Heart right ventricle (tissue), 16 donors: ENCODE data around the gene WDR26. TPM values are rescaled to one million over a fixed set of nuclear protein-coding genes. Genes with fewer than 3 reads are reported as not detected.

Experiments
- ATAC-seq, 8 donors: fragments of 200-7000 bp; cut with Tn5 transposase; one replicate each; pipeline ENCODE4 v1.9.1; 2020; ENCODE audit warnings: mild to moderate bottlenecking in 8 of 8, moderate library complexity in 8 of 8, moderate number of reproducible peaks in 1 of 8
- DNase-seq, 2 donors: peaks; one replicate each; pipeline ENCODE4 v3.0.0-alpha.2; 2020
- H3K27ac ChIP-seq, 10 donors: fragments of 200-600 bp; sonication (generic) in 2 of 10; one replicate each; pipeline versions ENCODE4 v1.5.0 to v1.8.0; 2020 to 2022; ENCODE audit warnings: mild to moderate bottlenecking in 3 of 10
- H3K27me3 ChIP-seq, 7 donors: fragments of 200-600 bp; one replicate each; pipeline ENCODE4 v1.8.0; 2021 to 2022; ENCODE audit warnings: mild to moderate bottlenecking in 2 of 7
- H3K36me3 ChIP-seq, 9 donors: fragments of 200-600 bp; sonication (generic) in 1 of 9; one replicate each; pipeline versions ENCODE4 v1.5.0 to v1.8.0; 2020 to 2022; ENCODE audit warnings: mild to moderate bottlenecking in 2 of 9
- H3K4me1 ChIP-seq, 9 donors: fragments of 200-600 bp; sonication (generic) in 1 of 9; one replicate each; pipeline versions ENCODE4 v1.5.0 to v1.8.0; 2020 to 2022; ENCODE audit warnings: mild to moderate bottlenecking in 4 of 9
- H3K4me3 ChIP-seq, 10 donors: fragments of 200-600 bp; sonication (generic) in 2 of 10; one replicate each; pipeline versions ENCODE4 v1.5.0 to v1.8.0; 2020 to 2022; ENCODE audit warnings: mild to moderate bottlenecking in 7 of 10, moderate library complexity in 2 of 10
- H3K9me3 ChIP-seq, 11 donors: fragments of 200-600 bp in 10 of 11; sonication (generic) in 2 of 11; one replicate each; pipeline versions ENCODE4 v1.5.0 to v1.8.0; 2013 to 2022; ENCODE audit warnings: mild to moderate bottlenecking in 2 of 11, control low read depth in 1 of 11, moderate library complexity in 1 of 11
- WGBS, 2 donors: extraction: QIAGEN DNeasy Blood & Tissue Kit; methylation state at CpG; one replicate each; pipeline ENCODE4 v1.1.7; 2013; ENCODE audit warnings: inconsistent platforms in 1 of 2; 5-methylcytosine and 5-hydroxymethylcytosine counted together
- intact Hi-C, 10 donors: fragments of 100-400 bp; cut with DNase I; formaldehyde crosslinking; loops; one replicate each; pipeline versions ENCODE4 v1.11.1 to v1.14.2; 2022
- polyA plus RNA-seq, 2 donors: library from polyadenylated mRNA; stranded (reverse); fragments of 200-250 nt; gene quantifications; one replicate each; pipeline ENCODE4 v1.2.3, GENCODE V29; 2013
- total RNA-seq, 10 donors: library from RNA; stranded (reverse); fragmentation: NEBNext Ultra II Directional in 3 of 10; extraction: Animal tissue kit (Norgen Biotek cat#: 25700) in 3 of 10; gene quantifications; one replicate each; pipeline versions ENCODE4 v1.2.1 to v1.2.4, GENCODE V29; 2021 to 2023
- TF ChIP-seq, protein P1 (sequence below), 9 donors: fragments of 200-600 bp; sonication (generic) in 2 of 9; IDR thresholded peaks; one replicate each; pipeline versions ENCODE4 v1.5.0 to v1.8.0; 2021 to 2022; ENCODE audit warnings: antibody characterized with exemption in 9 of 9, mild to moderate bottlenecking in 5 of 9, moderate library complexity in 1 of 9
- donor health status: Arrhythmogenic right ventricular cardiomyopathy.
- donor health status: ischemic (EF 13 %, LVEDD 7.1; RV severe dilation, severe dysfunction).
- donor health status: healthy with polysubstance abuse.
- donor health status: DM: no; HTN: yes; CAD: no.
- donor health status: DM: no; HTN: no; CAD: no.
- donor health status: ischemic (EF 25% LVEDD 6.9; RV normal size, moderate dysfunction).
- donor health status: ischemic (EF 25% LVEDD 5.7; RV mildly dilated, moderate dysfunction).
- donor health status: healthy.
- donor health status: DM: yes; HTN: yes; CAD: no.
- donor health status: Ischemic cardiomyopathy.
- donor health status: ischemic (EF 35%, LVEDD 5.7; RV mildly dilated, moderate dysfunction).
- donor health status: nonischemic (EF 11% LVEDD 7.7; RV severe dilation, severe dysfunction).
- donor health status: DM: yes; HTN: yes; CAD: no.
- donor health status: PGD.
- donor health status: ischemic (EF 29% LVEDD 5.4; RV normal size, mild dysfunction).
- donor health status: nonischemic (EF 23%, LVEDD 6.1; RV moderate dilation, normal function).

WDR26 gene
- total and polyA plus RNA-seq, 12 donors: 15.8 to 81.3 (median 69.3) TPM

- Histone ChIP-seq H3K36me3 (peaks cover 0 to 76% (median 7%) of the 10 kb centered on the region in 9 donors), H3K4me3 (no peak overlapping the region), H3K27ac (peak overlapping the region in 1 of 10 donors; percentile 9), H3K9me3 (no peaks in the 10 kb centered on the region), H3K4me1 (peaks cover 0 to 61% (median under 1%) of the 10 kb centered on the region in 9 donors), H3K27me3 (no peaks in the 10 kb centered on the region)
- WGBS, 2 donors: 91% methylated on average over 3 of the region's 3 CpGs
- DNase-seq (no peak), ATAC-seq (no peak)
- intact Hi-C loops: no loop called here
- TF ChIP-seq, protein P1, sequence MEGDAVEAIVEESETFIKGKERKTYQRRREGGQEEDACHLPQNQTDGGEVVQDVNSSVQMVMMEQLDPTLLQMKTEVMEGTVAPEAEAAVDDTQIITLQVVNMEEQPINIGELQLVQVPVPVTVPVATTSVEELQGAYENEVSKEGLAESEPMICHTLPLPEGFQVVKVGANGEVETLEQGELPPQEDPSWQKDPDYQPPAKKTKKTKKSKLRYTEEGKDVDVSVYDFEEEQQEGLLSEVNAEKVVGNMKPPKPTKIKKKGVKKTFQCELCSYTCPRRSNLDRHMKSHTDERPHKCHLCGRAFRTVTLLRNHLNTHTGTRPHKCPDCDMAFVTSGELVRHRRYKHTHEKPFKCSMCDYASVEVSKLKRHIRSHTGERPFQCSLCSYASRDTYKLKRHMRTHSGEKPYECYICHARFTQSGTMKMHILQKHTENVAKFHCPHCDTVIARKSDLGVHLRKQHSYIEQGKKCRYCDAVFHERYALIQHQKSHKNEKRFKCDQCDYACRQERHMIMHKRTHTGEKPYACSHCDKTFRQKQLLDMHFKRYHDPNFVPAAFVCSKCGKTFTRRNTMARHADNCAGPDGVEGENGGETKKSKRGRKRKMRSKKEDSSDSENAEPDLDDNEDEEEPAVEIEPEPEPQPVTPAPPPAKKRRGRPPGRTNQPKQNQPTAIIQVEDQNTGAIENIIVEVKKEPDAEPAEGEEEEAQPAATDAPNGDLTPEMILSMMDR (IDR thresholded peaks at IDR 0.05): no peak
These were observed 51.4 kb downstream of the WDR26 start for GRCh38 chr1:224383218-224383617.

- H3K27me3 ChIP-seq: no peaks in the 10 kb centered on the region
- DNase-seq (no peak), ATAC-seq (no peak)
- H3K4me3 ChIP-seq: no peak overlapping the region
- TF ChIP-seq, protein P1 (IDR thresholded peaks at IDR 0.05): no peak
- peaks cover 0 to 67% (median 10%) of the 10 kb centered on the region in 9 donors for H3K4me1 ChIP-seq
- peak overlapping the region in 1 of 10 donors; percentile 8 for H3K27ac ChIP-seq
- whole genome bisulfite sequencing, 2 donors: 93 to 94% methylated on average over 4 of the region's 4 CpGs
- peaks cover 0 to 75% (median 6%) of the 10 kb centered on the region in 9 donors for H3K36me3 ChIP-seq
- intact Hi-C loops: no loop called here
- no peaks in the 10 kb centered on the region for H3K9me3 ChIP-seq
These were observed 52.6 kb downstream of the WDR26 start for GRCh38 chr1:224381880-224382548.

- Histone ChIP-seq H3K27ac (peak overlapping the region in 1 of 10 donors; percentile 24), H3K4me1 (peaks cover 0 to 76% (median 10%) of the 10 kb centered on the region in 9 donors), H3K9me3 (no peaks in the 10 kb centered on the region), H3K27me3 (no peaks in the 10 kb centered on the region), H3K4me3 (no peak overlapping the region), H3K36me3 (peaks cover 0 to 75% (median 15%) of the 10 kb centered on the region in 9 donors)
- intact Hi-C loops: no loop called here
- ATAC-seq (peak in 1 of 8 donors; percentile 26), DNase-seq (no peak)
- 72 to 78% methylated on average over 4 of the region's 4 CpGs for WGBS, 2 donors
- TF ChIP-seq, protein P1 (IDR thresholded peaks at IDR 0.05): no peak
These were observed 54.6 kb downstream of the WDR26 start for GRCh38 chr1:224380003-224380402.

GRCh38 chr1:224378855-224379631 is 55.6 kb downstream of the WDR26 start:
- Histone ChIP-seq H3K36me3 (peaks cover 0 to 75% (median 15%) of the 10 kb centered on the region in 9 donors), H3K27ac (peak overlapping the region in 1 of 10 donors; percentile 24), H3K4me1 (peaks cover 0 to 84% (median 10%) of the 10 kb centered on the region in 9 donors), H3K27me3 (no peaks in the 10 kb centered on the region), H3K4me3 (no peak overlapping the region), H3K9me3 (no peaks in the 10 kb centered on the region)
- WGBS, 2 donors: 91 to 94% methylated on average over 7 of the region's 7 CpGs
- TF ChIP-seq, protein P1 (IDR thresholded peaks at IDR 0.05): no peak
- DNase-seq (no peak), ATAC-seq (no peak)
- intact Hi-C loops: no loop called here
